Glutamatergic neuron (in vitro differentiated cells): ENCODE results near the gene TP53BP2. TPM values are rescaled to one million over a fixed set of nuclear protein-coding genes. Genes with fewer than 3 reads are reported as not detected.

Experiments used
- DNase-seq: peaks from one replicate; pipeline ENCODE4 v3.0.0; 2022
- H3K27ac Mint-ChIP-seq: one replicate; pipeline ENCODE4 v1.8.0; 2020; ENCODE audit warnings: mild to moderate bottlenecking, mixed read lengths, inconsistent platforms; ENCODE audit not compliant: unreplicated experiment
- H3K27me3 Mint-ChIP-seq: one replicate; pipeline ENCODE4 v1.8.0; 2020; ENCODE audit warnings: mild to moderate bottlenecking, moderate library complexity, mixed read lengths, inconsistent platforms; ENCODE audit not compliant: unreplicated experiment
- H3K36me3 Mint-ChIP-seq: one replicate; pipeline ENCODE4 v1.8.0; 2020; ENCODE audit warnings: mild to moderate bottlenecking, mixed read lengths, inconsistent platforms; ENCODE audit not compliant: unreplicated experiment
- H3K4me1 Mint-ChIP-seq: one replicate; pipeline ENCODE4 v1.8.0; 2020; ENCODE audit warnings: mild to moderate bottlenecking, low read depth, mixed read lengths, inconsistent platforms; ENCODE audit not compliant: unreplicated experiment
- H3K4me3 Mint-ChIP-seq: one replicate; pipeline ENCODE4 v1.8.0; 2020; ENCODE audit warnings: mild to moderate bottlenecking, mixed read lengths, inconsistent platforms; ENCODE audit not compliant: unreplicated experiment
- H3K9me3 Mint-ChIP-seq: one replicate; pipeline ENCODE4 v1.8.0; 2020; ENCODE audit warnings: mild to moderate bottlenecking, moderate library complexity, mixed read lengths, inconsistent platforms; ENCODE audit not compliant: unreplicated experiment
- total RNA-seq: library from RNA; stranded (reverse); fragmentation: NEBNext Ultra II Directional; extraction: Animal tissue kit (Norgen Biotek cat#: 25700); gene quantifications from one replicate; pipeline ENCODE4 v1.2.1, GENCODE V29; 2021; ENCODE audit not compliant: unreplicated experiment
- TF ChIP-seq, protein P1 (sequence below): fragments of 200-600 bp; sonication (generic); IDR thresholded peaks from one replicate; pipeline ENCODE4 v1.5.0; 2021; ENCODE audit not compliant: partially characterized antibody, unreplicated experiment

Gene TP53BP2
- total RNA-seq, 1 donor from 2014 or later = 50.7 TPM

DNA sequence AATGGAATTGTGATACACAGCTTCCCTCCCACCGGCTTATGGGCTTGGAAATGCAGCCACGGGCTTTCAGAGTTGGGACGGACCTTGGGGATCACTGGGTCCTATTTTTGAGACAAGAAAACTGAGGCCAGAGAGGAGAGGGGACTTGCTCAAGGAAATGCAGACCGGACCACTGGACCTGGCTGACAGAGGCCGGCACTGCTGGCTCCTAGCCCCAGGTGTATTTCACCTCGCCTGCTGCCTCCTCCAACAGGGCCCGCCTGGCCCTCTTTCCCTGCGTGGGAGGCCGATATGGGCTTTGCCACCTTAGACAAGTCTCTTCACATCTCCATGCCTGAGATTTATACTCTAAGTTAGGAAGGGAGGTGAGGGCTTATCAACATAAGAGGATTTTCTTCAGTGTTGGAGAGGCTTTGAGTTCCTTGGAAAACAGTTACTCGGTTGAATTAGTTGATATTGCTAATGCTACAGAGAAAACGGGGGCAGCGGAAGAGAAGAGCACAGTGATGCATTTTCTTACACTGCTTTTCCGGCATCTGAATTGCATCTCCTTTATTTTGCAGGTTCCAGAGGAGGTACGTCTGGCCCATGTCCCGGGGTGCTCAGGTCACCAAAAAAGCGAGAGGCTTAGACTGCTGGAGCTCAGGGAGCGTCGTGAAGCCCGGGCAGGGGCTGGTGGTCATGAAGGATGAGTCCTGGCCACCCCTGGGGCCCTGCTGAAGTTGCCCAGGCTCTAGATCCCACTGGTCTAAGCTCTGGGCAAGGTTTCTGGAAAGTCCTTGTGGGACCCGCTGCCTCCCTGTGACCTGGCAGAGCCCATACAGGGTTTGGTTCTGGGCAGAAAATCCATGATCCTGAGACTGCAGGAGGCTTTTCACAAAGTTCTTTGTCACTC is 88.7 kb downstream of the TP53BP2 start:
- TF ChIP-seq, protein P1, sequence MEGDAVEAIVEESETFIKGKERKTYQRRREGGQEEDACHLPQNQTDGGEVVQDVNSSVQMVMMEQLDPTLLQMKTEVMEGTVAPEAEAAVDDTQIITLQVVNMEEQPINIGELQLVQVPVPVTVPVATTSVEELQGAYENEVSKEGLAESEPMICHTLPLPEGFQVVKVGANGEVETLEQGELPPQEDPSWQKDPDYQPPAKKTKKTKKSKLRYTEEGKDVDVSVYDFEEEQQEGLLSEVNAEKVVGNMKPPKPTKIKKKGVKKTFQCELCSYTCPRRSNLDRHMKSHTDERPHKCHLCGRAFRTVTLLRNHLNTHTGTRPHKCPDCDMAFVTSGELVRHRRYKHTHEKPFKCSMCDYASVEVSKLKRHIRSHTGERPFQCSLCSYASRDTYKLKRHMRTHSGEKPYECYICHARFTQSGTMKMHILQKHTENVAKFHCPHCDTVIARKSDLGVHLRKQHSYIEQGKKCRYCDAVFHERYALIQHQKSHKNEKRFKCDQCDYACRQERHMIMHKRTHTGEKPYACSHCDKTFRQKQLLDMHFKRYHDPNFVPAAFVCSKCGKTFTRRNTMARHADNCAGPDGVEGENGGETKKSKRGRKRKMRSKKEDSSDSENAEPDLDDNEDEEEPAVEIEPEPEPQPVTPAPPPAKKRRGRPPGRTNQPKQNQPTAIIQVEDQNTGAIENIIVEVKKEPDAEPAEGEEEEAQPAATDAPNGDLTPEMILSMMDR = no peak

DNA sequence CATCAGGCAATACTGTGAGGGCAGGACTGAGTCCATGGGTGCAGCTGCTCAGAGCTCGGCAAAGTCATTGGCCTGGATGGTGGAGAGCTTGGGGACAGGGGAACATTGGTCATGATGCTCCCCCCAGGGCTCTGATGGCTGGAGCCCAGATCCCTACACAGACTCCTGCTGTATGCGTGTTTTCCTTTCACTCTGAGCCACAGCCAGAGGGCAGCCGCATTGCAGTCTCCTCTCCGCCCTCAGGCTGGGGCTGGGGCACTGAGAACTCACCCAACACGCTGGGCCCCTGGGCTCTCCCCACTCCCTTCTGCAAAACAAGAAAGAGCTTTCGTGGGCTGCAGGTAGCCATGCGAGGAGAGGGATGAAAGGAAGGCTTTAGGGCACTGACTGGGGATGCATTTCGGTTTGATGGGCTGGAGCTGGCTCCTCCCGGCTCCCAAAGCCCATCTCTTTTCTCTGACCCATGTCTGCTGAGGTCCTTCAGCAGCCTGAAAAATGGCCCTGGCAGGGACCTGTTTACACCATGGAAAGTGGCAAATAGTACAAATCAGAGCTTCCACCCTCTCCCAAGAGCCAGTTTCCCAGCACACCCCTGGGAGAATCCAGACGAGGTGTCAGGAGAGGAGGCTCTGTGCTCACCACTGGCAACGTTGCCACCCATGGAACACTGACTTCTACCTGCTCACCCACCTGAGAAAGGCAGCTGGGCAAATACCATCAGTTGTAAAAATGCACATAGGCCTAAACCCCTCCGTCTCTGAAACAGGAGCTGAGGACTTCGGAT is 89.6 kb downstream of the TP53BP2 start:
- Mint-ChIP-seq H3K9me3 (no peaks in the 10 kb centered on the region), H3K27me3 (no peaks in the 10 kb centered on the region), H3K27ac (no peak overlapping the region), H3K4me1 (no peaks in the 10 kb centered on the region), H3K36me3 (peaks cover 3% of the 10 kb centered on the region), H3K4me3 (no peak overlapping the region)
- TF ChIP-seq, protein P1 = no peak
- DNase-seq = no peak

More for the DNA sequence above, 88.7 kb downstream of the TP53BP2 start:
- Mint-ChIP-seq H3K36me3 (no peaks in the 10 kb centered on the region), H3K27me3 (no peaks in the 10 kb centered on the region), H3K4me3 (no peak overlapping the region), H3K9me3 (no peaks in the 10 kb centered on the region), H3K4me1 (no peaks in the 10 kb centered on the region), H3K27ac (no peak overlapping the region)
- DNase-seq = no peak

DNA sequence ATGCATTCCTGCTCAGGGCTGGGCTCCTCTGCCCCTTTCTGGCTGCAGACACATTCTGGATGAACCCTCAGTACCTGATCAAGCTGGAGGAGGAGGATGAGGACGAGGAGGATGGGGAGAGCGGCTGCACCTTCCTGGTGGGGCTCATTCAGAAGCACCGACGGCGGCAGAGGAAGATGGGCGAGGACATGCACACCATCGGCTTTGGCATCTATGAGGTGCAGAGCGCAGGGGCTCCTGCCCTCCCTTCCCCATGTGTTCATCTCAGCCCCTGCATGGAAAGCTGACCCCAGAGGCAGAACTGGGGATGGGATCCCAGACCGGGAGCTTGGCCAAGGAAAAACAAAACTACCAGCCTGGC is 90.3 kb downstream of the TP53BP2 start:
- H3K4me1 Mint-ChIP-seq = no peaks in the 10 kb centered on the region
- no peaks in the 10 kb centered on the region for H3K27me3 Mint-ChIP-seq
- H3K36me3 Mint-ChIP-seq = peaks cover 3% of the 10 kb centered on the region
- no peaks in the 10 kb centered on the region for H3K9me3 Mint-ChIP-seq
- DNase-seq = no peak
- no peak overlapping the region for H3K27ac Mint-ChIP-seq
- TF ChIP-seq, protein P1 = no peak
- no peak overlapping the region for H3K4me3 Mint-ChIP-seq

DNA sequence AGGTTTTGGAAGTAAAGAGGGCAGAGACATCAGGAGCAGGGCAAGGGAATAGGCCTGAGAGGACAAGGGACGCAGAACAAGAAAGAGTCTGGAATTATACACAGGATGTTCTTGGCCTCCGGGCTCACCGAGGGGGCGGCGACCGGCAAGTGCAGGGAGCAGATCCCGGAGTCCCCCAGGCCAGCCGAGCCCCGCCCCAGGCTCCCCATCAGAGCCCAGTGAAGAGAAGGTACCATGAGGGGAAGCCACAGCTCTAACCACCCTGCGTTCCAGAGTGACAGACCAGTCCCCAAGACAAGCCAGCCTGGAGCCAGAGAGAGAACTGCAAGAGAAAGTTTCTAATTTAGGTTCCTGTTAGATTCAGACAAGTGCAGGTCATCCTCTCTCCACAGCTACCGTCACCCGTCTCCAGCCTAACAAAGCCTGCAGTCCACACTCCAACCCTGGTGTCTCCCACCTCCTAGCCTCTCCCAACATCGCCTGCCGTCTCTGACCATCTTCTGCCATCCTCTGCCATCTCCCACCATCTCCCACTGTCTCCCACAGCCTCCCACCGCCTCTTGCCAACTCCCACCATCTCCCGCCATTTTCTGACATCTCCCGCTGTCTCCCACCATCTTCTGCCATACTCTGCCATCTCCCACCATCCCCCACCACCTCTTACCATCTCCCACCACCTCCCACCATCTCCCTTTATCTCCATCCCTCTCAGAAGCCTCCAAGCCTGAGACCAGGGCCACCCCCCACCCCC is 90.9 kb downstream of the TP53BP2 start:
- H3K27ac Mint-ChIP-seq = no peak overlapping the region
- no peak for DNase-seq
- H3K9me3 Mint-ChIP-seq = no peaks in the 10 kb centered on the region
- TF ChIP-seq, protein P1 = no peak
- H3K36me3 Mint-ChIP-seq = peaks cover 3% of the 10 kb centered on the region
- H3K4me1 Mint-ChIP-seq = no peaks in the 10 kb centered on the region
- H3K4me3 Mint-ChIP-seq = no peak overlapping the region
- H3K27me3 Mint-ChIP-seq = no peaks in the 10 kb centered on the region
